Mucosa of descending colon (tissue), 3 donors: ENCODE data around the gene CTNNBL1. TPM values are rescaled to one million over a fixed set of nuclear protein-coding genes. Genes with fewer than 3 reads are reported as not detected.

Experiments
- ATAC-seq: fragments of 200-7000 bp; cut with Tn5 transposase; one replicate; pipeline ENCODE4 v1.9.1; 2020; ENCODE audit warnings: mild to moderate bottlenecking, moderate library complexity
- DNase-seq, 3 donors: peaks; one replicate each; pipeline ENCODE4 v3.0.0-alpha.2; 2020
- H3K36me3 ChIP-seq: fragments of 200-600 bp; one replicate; pipeline ENCODE4 v1.8.0; 2021; ENCODE audit warnings: low read depth, mild to moderate bottlenecking
- H3K4me1 ChIP-seq: fragments of 200-600 bp; one replicate; pipeline ENCODE4 v1.8.0; 2021; ENCODE audit warnings: low read depth, mild to moderate bottlenecking
- H3K4me3 ChIP-seq: fragments of 200-600 bp; one replicate; pipeline ENCODE4 v1.8.0; 2021; ENCODE audit warnings: mild to moderate bottlenecking
- H3K9me3 ChIP-seq: fragments of 200-600 bp; one replicate; pipeline ENCODE4 v1.8.0; 2021; ENCODE audit warnings: mild to moderate bottlenecking
- CTCF ChIP-seq: fragments of 200-600 bp; IDR thresholded peaks from one replicate; pipeline ENCODE4 v1.8.0; 2022; ENCODE audit warnings: antibody characterized with exemption, mild to moderate bottlenecking
- intact Hi-C, 2 donors: fragments of 100-400 bp; cut with DNase I in 1 of 2; cut with micrococcal nuclease in 1 of 2; formaldehyde crosslinking; loops; one replicate each; pipeline versions ENCODE4 v1.11.0 to v1.11.1; 2022; cut with DNase I, micrococcal nuclease
- total RNA-seq, 3 donors: library from RNA; stranded (reverse); fragmentation: NEBNext Ultra II Directional in 2 of 3; extraction: Animal tissue kit (Norgen Biotek cat#: 25700) in 2 of 3; gene quantifications; one replicate each; pipeline versions ENCODE4 v1.2.1 to v1.2.4, GENCODE V29; 2021 to 2023
- donor health status: DM: no; HTN: no; CAD: no; lungs with moderate emphysema.
- donor health status: DM: no; HTN: no; CAD: no.
- donor health status: DM: no; HTN: yes; CAD: no.

Gene CTNNBL1
- total RNA-seq, 3 donors from 2014 or later = 31.0 to 64.8 (median 37.8) TPM

- Histone ChIP-seq H3K4me3 (no peak overlapping the region), H3K9me3 (no peaks in the 10 kb centered on the region), H3K36me3 (no peaks in the 10 kb centered on the region), H3K4me1 (peaks cover 7% of the 10 kb centered on the region)
- ATAC-seq = no peak
- intact Hi-C loops = no loop called here
- TF ChIP-seq CTCF = no peak
- no peak for DNase-seq
Observed at GRCh38 chr20:37915434-37915787, 221.6 kb downstream of the CTNNBL1 start.

- no peak for TF ChIP-seq CTCF
- no peaks in the 10 kb centered on the region for H3K9me3 ChIP-seq
- DNase-seq (no peak), ATAC-seq (no peak)
- peaks cover 7% of the 10 kb centered on the region for H3K4me1 ChIP-seq
- no peak overlapping the region for H3K4me3 ChIP-seq
- no peaks in the 10 kb centered on the region for H3K36me3 ChIP-seq
- intact Hi-C loops = no loop called here
Observed at GRCh38 chr20:37915800-37916570, 222.2 kb downstream of the CTNNBL1 start.

GRCh38 chr20:37917461-37917860 lies 223.6 kb downstream of the CTNNBL1 start:
- TF ChIP-seq CTCF = no peak
- ATAC-seq (no peak), DNase-seq (no peak)
- intact Hi-C loops = no loop called here
- H3K4me3 ChIP-seq = no peak overlapping the region
- peaks cover 7% of the 10 kb centered on the region for H3K4me1 ChIP-seq
- H3K36me3 ChIP-seq = no peaks in the 10 kb centered on the region
- no peaks in the 10 kb centered on the region for H3K9me3 ChIP-seq

- Histone ChIP-seq H3K36me3 (no peaks in the 10 kb centered on the region), H3K4me1 (peaks cover 7% of the 10 kb centered on the region), H3K4me3 (no peak overlapping the region), H3K9me3 (no peaks in the 10 kb centered on the region)
- intact Hi-C loops = no loop called here
- no peak for ATAC-seq
- no peak for TF ChIP-seq CTCF
- DNase-seq = no peak
Observed at GRCh38 chr20:37918035-37918434, 224.2 kb downstream of the CTNNBL1 start.

- ATAC-seq (no peak), DNase-seq (no peak)
- intact Hi-C loops = no loop called here
- Histone ChIP-seq H3K36me3 (no peaks in the 10 kb centered on the region), H3K4me3 (no peak overlapping the region), H3K9me3 (no peaks in the 10 kb centered on the region), H3K4me1 (peaks cover 6% of the 10 kb centered on the region)
- no peak for TF ChIP-seq CTCF
Observed at GRCh38 chr20:37919389-37920040, 225.7 kb downstream of the CTNNBL1 start.
